Left colon (tissue), 2 donors: Measurements from ENCODE around the gene MAPK1. TPM values are rescaled to one million over a fixed set of nuclear protein-coding genes. Genes with fewer than 3 reads are reported as not detected.
"Not testable (repeated sequence)": the region's sequence is repeated elsewhere in the genome, so short reads cannot be mapped to it uniquely, and the experiment has no call there.

Experiments
- ATAC-seq: fragments of 200-7000 bp; cut with Tn5 transposase; one replicate; pipeline ENCODE4 v1.9.1; 2020; ENCODE audit warnings: mild to moderate bottlenecking, moderate library complexity
- DNase-seq, 2 donors: peaks; one replicate each; pipeline ENCODE4 v3.0.0-alpha.2; 2020
- intact Hi-C, 2 donors: fragments of 100-400 bp; cut with DNase I in 1 of 2; cut with micrococcal nuclease in 1 of 2; formaldehyde crosslinking; loops; one replicate each; pipeline versions ENCODE4 v1.11.2 to v1.14.0; 2022; cut with DNase I, micrococcal nuclease
- total RNA-seq, 2 donors: library from RNA; stranded (reverse); fragmentation: NEBNext Ultra II Directional; extraction: Animal tissue kit (Norgen Biotek cat#: 25700); gene quantifications; one replicate each; pipeline ENCODE4 v1.2.1, GENCODE V29; 2021
- donor health status: DM: no; HTN: no; CAD: no.
- donor health status: DM: yes; HTN: yes; CAD: no.

The MAPK1 gene
- total RNA-seq, 2 donors from 2014 or later: 123 to 144 TPM

DNA sequence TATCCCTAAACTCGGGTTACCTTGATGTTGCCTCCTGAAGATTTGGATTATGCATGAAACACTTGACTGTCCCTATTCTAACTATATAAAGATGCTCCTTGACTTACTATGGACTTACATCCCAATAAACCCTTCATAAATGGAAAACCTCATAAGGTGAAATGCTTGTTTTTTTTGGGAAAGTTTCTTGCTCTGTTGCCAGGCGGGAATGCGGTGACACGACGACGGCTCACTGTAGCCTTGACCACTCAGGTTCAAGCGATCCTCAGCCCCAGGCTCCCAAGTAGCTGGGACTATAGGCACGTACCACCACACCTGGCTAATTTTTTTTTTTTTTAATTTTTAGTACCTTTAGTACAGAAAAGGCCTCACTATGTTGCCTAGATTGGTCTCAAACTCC, 10.6 kb downstream of the MAPK1 start:
- ATAC-seq (no peak), DNase-seq (no peak)
- intact Hi-C loops: no loop called here

DNA sequence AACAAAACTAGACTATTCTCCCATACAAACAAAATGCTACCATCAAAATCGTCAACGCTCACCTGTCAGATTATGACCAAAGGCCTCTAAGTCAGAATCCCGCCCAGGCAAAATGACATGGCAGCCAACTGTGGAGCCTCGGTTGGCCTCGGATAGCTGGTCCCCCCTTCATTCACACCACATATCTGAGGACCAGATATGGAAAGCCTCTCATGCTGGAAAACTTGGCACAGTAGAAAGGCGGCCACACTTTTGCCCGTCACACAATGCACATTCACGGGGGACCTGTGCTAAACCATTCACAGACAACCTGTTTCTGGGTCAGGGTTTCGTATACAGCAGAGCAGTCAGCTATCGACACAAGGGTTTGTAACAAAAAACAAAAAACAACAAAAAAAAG, 11.2 kb downstream of the MAPK1 start:
- ATAC-seq (no peak), DNase-seq (no peak)
- intact Hi-C loops: no loop called here

DNA sequence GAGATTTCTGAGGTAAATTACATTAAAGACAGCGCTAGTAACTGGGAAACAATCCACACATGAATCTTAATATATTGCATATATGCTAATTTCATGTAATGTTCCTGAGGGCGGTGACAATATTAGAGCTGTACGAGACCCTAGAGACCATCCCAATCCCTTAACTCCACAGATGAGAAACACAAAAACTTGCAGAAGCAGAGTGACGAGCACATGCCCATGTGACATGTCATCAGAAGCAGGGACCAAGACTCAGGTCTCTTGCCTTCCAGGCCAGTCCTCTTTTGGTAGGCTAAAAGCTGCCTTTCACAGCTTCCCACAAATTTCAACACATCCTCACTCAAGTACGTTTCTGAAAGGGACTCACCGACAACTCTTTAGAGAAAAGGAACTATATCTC, 11.8 kb downstream of the MAPK1 start:
- no peak for ATAC-seq
- intact Hi-C loops: no loop called here
- DNase-seq: no peak

DNA sequence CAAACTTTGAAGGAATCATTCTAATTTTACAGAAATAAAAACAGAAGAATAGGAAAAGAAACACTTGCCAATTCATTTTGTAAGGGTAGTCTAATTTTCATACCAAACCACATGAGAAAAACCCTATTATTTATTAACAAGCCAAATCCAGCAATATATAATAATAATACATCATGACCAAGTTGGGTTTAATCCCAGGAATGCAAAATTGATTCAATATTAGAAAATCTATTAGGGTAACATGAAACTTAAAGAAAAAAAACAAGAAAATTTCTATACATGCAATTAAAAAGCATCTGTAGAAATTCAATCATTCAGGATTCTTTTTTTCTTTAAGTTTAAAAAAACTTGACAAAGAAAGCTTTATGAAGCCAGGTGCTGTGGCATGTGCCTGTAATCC, 16.8 kb downstream of the MAPK1 start:
- DNase-seq (no peak), ATAC-seq (no peak)
- intact Hi-C loops: no loop called here

DNA sequence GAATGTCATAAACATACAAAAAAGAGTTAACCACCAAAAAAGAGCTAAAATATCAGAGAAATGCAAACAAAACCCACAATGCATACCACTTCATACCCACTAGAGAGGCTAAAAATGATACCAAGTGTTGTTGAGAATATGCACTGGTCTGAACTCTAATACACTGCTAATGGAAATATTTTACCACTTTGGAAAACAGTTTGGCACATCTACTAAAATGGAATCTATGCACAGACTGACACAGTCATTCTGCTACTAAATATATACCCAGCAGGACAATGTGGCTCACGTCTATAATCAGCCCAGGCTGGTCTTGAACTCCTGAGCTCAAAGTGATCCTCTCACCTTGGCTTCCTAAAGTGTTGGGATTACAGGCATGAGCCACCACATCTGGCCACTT, 18.0 kb downstream of the MAPK1 start:
- no peak for ATAC-seq
- DNase-seq: no peak
- intact Hi-C loops: no loop called here

DNA sequence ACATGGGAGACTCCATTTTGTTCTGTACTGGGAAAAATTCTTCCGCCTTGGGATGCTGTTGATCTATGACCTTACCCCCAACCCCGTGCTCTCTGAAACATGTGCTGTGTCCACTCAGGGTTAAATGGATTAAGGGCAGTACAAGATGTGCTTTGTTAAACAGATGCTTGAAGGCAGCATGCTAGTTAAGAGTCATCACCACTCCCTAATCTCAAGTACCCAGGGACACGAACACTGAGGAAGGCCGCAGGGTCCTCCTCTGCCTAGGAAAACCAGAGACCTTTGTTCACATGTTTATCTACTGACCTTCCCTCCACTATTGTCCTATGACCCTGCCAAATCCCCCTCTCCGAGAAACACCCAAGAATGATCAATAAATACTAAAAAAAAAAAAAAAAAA, 19.4 kb downstream of the MAPK1 start:
- ATAC-seq, DNase-seq, intact Hi-C loops: not testable (repeated sequence)

DNA sequence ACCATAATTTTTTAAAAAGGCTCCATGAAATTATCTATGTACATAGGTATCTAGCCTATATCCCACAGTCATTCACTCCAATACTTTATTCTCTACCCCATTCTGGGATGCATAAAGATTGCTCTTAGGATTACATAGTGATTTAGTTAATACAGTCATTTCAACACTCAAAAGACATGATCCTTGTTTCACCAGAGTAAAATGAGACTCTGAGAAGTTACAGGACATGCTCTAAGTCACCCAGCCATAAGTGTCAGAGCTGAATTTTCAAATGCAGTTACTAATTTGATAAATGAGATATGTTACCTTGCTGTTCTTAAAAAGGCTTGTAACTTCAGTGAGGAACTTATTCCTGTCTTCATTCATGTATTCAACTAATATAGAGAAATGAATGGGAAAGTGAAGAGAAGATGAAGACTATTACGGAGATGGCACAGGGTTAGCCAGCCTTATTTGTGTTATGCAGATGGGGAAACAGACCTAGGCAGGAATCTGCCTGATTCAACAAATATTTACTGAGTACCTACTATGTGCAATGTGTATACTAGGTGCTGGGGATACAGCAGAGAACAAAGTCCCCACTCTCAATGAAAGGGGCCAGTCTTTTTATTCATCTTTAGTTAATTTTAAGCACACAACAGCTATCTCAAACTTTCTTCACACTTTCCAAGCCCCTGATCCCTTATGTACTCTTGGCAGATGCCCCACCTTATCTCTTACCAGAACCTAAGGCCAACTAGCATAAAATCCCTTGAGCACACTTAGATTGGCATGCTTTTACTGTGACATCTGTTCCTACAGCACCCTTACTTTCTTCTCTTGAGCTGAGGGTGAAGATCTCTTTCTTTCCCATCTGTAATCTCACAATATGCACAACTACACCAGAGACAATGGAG, 21.6 kb downstream of the MAPK1 start:
- intact Hi-C loops: no loop called here
- ATAC-seq (no peak), DNase-seq (no peak)

DNA sequence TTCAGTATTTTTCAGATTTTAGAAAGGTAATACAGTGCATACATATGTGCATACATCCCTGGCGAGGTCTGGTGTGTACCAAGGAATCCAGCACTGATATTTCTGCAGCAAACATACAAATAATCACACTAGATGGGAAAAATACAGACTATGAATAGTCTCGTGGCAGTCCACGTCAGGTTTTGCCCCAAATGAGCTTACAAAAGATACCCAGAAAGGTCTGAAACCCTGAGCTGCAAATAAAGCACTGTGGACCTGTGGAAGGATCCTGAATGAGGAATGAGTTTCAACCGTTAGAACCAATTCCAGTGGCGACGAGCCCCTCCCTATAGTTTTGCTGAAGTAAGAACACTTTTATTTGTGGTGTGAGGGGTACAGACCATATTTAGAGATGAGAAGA, 24.5 kb downstream of the MAPK1 start:
- intact Hi-C loops: no loop called here
- ATAC-seq (no peak), DNase-seq (no peak)

DNA sequence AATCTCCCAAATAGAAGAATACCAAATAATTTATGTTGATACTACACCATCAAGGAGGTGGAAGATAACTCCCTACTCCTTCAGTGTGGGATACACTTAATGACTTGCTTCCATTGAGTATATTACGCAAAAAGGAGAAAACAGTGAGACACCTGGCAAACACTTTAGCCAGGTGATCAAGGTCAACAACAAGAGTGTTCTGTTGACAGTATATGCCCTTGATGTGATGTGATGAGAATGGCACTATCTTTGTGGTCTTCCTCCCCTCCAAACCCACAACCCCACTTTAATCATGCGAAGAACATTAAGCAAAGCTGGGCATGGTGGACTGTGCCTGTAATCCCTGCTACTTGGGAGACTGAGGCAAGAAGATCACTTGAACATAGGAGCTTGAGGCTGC, 26.0 kb downstream of the MAPK1 start:
- intact Hi-C loops: no loop called here
- DNase-seq (no peak), ATAC-seq (no peak)

DNA sequence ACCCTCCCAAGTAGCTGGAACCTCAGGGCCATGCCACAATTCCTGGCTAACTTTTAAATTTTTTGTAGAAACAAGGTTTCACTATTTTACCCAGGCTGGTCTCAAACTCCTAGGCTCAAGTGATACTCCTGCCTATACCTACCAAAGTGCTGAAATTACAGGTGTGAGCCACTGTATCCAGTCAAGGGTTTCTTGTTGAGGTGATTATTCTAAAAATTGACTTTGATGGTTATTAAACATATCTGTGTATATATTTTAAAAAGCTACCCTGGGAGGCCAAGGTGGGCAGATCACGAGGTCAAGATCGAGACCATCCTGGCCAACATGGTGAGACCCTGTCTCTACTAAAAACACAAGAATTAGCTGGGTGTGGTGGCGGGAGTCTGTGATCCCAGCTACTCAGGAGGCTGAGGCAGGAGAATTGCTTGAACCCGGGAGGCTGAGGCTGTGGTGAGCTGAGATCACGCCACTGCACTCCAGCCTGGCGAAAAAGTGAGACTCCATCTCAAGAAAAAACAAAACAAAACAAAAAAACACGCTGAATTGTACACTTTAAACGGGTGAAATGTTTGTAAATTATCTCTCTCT, 27.1 kb downstream of the MAPK1 start:
- intact Hi-C loops: no loop called here
- ATAC-seq (no peak), DNase-seq (no peak)

DNA sequence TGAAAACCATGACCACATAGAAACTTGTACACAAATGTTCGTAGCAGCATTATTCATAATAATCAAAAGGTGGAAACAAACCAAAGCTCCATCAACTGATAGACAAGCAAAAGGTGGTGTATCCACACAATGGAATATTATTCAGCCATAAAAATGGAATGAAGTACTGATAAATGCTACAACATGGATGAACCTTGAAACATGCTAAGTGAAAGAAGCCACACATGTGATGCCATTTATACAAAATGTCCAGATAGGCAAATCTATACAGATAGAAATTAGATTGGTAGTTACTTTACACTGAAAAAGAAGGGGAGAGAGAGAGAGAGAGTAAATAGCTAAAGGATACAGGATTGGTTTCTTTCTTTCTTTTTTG, 27.7 kb downstream of the MAPK1 start:
- ATAC-seq (no peak), DNase-seq (no peak)
- intact Hi-C loops: no loop called here

DNA sequence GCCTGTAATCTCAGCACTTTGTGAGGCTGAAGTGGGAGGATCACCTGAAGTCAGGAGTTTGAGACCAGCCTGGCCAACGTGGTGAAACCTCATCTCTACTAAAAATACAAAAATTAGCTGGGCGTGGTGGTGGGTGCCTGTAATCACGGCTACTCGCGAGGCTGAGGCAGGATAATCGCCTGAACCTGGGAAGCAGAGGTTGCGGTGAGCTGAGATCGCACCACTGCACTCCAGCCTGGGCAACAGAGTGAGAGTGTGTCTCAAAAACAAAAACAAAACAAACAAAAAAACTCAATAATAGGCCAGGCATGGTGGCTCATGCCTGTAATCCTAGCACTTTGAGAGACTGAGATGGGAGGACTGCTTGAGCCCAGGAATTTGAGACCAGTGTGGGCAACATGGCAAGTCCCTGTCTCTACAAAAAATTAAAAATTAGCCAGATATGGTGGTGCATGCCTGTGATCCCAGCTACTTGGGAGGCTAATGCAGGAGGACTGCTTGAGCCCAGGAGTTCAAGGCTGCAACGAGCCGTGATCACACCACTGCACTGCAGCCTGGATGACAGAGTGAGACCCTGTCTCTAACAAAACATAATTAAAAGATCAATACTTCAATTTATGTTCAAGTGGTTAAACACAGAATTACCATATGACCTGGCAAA, 28.2 kb downstream of the MAPK1 start:
- ATAC-seq, intact Hi-C loops, DNase-seq: not testable (repeated sequence)

DNA sequence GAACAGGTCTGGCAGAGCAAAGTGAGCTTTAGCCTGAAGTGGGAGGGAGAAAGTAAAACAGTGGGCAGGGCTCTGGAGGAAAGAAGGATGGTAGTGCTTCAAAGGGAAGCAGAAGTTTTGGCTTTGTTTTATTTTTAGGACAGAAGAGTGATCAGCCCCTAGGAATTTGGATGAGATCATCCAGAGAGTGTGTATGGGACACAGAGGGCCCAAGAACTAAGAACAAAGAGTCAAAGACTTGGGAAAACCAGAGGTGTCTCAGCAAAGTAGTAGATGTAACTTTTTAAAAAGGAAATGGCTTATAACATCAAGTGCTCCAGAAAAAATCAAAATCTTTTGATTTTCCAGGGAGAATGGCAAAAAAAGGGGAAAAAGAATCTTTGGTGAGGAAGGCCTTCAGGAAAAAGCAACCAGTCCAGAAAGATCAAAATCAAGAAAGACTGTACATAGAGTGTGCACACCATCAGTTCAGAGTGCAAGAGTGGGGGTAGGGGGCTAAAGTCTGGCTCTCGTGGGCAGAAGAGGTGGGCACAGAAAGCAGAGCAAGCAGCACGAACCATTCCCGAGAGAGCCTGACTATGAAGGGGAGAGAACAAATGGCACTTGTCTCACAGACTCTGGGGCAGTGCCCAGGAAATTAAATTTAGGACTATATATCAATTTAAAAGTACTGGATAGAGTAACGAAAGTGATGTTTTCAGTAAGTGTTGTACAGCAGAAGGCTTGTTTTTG, 30.0 kb downstream of the MAPK1 start:
- ATAC-seq: peak; percentile 46
- intact Hi-C loops: no loop called here
- no peak for DNase-seq

DNA sequence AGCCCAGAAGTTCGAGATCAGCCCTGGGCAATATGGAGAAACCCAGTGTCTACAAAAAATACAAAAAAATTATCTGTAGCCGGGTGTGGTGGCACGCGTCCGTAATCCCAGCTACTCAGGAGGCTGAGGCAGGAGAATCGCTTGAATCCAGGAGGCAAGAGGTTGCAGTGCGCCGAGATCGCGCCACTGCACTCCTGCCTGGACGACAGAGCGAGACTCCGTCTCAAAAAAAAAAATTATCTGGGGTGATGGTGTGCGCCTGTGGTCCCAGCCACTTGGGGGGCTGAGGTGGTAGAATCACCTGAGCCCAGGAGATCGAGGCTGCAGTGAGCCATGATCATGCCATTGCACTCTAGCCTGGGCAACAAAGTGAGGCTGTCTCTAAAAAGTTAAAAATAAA, 31.0 kb downstream of the MAPK1 start:
- DNase-seq, intact Hi-C loops, ATAC-seq: not testable (repeated sequence)

DNA sequence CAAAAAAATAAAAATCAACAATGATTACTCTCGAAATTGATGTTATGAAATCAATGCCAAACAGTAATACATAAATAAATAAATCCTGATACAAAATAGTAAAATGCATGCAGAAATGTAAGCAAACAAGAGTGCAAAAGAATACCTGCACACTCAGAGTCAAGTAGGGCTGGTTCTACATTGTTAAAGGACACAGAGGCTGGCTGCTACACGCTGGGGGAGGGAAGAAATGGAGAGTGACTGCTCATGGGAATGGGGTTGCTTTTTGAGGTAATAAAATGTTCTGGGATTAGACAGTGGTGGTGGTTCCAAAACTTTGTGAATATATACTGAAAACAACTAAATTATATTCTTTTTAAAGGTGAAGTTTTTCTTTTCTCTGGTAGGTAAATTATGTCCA, 32.1 kb downstream of the MAPK1 start:
- intact Hi-C loops: no loop called here
- no peak for ATAC-seq
- no peak for DNase-seq

DNA sequence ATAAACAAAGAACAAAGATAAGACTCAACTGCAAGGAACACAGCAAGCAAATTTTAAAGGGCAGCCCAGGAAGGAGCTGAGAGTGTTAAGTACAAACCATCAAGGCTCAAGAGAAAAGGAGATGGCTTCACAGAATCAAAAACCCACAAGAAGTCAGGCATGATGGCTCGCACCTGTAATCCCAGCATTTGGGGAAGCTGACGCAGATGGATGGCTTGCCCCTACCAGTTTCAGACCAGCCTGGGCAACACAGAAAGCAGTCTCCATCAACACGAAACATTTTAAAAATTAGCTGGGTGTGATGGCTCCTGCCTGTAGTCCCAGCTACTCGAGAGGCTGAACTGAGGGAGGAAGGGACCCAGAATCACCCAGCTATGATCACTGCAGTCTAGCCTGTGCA, 32.6 kb downstream of the MAPK1 start:
- ATAC-seq: no peak
- intact Hi-C loops: no loop called here
- DNase-seq: no peak

DNA sequence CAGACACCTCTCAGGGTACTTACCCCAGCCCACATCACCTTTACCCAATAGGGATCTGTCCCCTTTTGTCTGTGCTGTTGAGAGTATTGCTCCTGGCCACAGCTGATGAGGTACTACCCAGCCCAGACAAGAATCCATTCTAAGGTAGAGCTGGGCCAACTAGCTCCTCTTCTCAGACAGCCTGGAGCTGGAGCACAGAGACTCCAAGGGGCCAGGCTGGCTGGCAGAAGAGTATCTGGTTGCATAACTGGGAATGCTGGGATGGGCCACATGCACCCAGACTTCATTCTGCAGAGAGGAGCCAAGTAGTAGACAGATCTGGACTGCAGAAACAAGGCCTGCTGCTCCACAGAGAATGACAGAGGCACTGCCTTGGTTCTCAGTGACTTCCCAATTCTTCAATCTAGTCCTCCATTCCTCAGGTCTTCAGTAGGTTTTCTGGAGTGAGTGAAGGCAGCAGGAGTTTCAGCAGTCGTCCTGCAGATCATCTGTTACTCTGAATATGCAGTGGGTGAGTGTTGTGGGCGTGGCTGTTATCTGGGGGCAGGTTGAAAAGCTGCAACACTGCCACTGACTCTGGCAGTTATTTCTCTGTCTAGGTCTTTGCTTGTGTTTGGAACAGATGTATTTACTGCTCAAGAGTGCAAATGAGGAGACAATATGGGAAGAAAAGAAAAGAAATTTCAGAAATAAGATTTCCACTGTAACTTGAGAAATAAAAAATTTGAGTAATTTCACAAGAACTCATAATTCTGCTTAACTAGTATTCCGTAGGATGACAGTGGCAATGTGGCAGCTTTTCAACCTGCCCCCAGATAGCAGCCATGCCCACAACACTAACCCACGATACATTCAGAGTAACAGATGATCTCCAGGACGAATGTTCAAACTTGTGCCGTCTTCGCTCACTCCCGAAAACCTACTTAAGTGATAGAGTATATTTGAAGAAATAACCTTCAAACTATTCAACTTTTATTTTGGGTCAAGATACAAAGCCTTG, 34.9 kb downstream of the MAPK1 start:
- intact Hi-C loops: no loop called here

DNA sequence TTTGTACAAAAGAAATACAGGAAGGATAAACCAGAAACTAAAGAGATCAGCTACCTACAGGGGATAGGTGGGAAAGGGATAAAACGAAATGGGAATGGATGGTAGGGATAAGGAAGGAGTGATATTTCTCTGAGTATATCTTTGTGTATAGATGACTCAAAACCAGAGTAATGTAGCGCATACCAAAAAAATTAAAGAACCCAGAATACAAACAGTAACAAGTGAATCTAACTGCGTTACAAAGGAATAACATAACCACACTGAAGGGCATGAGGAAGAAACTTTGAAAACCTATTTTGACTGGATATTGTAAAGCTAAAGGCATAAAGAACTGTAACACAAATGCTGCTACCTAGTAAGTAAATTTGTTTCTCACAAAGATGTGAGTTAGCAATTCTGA, 37.9 kb downstream of the MAPK1 start:
- no peak for DNase-seq
- intact Hi-C loops: no loop called here
- ATAC-seq: no peak

More for the DNA sequence above, 34.9 kb downstream of the MAPK1 start:
- DNase-seq: no peak
- ATAC-seq: peak; percentile 26
